Measurements from ENCODE around the gene TANGO2.
"Not testable (repeated sequence)": the region's sequence is repeated elsewhere in the genome, so short reads cannot be mapped to it uniquely, and the experiment has no call there.

Gene TANGO2

DNA sequence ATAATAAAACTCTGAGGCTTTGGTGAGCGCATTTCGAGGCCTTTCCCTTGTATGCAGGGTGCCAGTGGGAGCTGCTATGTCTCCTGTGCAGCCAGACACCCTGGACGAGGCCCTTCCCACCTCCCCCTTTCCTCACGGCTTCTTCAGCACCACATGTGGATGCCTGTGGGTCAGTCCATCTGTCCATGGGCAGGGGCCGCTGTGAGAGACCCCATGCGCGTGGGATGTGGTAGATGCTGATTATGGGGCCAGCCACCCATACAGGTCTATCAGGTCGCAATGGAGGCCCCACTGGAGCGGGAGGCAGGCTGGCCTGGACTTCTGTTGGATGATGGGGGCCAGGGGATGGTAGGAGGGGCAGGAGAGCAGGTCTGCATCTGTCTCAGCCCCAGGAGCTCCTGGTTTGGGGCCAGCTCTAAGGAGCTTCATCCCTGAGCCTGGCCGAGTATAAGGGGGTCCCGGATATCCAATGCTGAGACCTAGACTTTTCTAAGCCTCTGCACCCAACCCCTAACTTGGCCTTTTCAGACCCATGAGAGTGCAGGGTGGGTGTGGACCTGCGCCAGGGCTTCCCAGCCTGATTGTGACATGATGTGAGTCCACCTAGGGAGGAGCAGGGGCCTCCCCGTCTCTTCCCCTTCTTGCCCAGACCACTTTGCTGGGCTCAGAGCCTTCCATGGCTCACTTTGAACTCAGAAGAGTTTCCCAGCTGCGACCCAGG, 45.1 kb downstream of the TANGO2 start:
- no peak for DNase-seq (ENCODE audit: low spot score)

DNA sequence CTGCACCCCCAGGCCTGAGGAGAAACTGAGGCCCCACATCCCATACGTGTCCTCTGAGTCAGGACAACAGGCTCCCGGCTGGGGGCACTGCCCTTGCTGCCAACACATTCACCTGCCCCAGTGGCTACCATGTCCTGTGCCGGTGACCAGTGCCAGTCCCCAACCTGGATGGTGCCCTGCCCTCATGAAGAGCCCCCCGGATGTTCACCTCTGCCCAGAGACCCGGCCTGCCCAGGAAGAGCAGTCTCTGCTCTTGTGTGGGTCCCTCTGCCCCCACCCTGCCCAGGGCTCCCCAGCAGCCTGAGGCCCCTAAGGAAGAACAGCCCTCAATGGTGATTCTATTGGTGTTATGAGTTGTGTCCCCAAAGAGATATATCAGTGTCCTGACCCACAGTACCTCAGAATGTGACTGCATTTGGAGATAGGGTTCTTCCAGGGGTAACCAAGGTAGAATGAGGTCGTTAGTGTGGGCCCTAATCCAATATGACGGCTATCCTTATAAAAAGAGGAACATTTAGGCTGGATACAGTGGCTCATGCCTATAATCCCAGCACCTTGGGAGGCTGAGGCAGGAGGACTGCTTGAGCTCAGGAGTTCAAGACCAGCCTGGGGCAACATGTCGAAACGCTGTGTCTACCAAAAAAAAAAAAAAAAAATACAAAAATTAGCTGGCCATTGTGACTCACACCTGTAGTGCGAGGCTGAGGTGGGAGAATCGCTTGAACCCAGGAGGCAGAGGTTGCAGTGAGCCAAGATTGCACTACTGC, 45.9 kb downstream of the TANGO2 start:
- in situ Hi-C loops (cut with MboI; ENCODE audit: low sequenced_read_pairs, unreplicated experiment), result no loop called here
- TF ChIP-seq, protein P1, sequence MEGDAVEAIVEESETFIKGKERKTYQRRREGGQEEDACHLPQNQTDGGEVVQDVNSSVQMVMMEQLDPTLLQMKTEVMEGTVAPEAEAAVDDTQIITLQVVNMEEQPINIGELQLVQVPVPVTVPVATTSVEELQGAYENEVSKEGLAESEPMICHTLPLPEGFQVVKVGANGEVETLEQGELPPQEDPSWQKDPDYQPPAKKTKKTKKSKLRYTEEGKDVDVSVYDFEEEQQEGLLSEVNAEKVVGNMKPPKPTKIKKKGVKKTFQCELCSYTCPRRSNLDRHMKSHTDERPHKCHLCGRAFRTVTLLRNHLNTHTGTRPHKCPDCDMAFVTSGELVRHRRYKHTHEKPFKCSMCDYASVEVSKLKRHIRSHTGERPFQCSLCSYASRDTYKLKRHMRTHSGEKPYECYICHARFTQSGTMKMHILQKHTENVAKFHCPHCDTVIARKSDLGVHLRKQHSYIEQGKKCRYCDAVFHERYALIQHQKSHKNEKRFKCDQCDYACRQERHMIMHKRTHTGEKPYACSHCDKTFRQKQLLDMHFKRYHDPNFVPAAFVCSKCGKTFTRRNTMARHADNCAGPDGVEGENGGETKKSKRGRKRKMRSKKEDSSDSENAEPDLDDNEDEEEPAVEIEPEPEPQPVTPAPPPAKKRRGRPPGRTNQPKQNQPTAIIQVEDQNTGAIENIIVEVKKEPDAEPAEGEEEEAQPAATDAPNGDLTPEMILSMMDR (IDR thresholded peaks at IDR 0.05; ENCODE audit: borderline replicate concordance, control extremely low read depth, extremely low read depth, insufficient read depth, missing control alignments), result no peak
- no peak for DNase-seq (ENCODE audit: low spot score)

More for the DNA sequence above, 45.1 kb downstream of the TANGO2 start:
- in situ Hi-C loops (cut with MboI; ENCODE audit: low sequenced_read_pairs, unreplicated experiment), result no loop called here
- TF ChIP-seq, protein P1 (IDR thresholded peaks at IDR 0.05; ENCODE audit: borderline replicate concordance, control extremely low read depth, extremely low read depth, insufficient read depth, missing control alignments), result no peak

DNA sequence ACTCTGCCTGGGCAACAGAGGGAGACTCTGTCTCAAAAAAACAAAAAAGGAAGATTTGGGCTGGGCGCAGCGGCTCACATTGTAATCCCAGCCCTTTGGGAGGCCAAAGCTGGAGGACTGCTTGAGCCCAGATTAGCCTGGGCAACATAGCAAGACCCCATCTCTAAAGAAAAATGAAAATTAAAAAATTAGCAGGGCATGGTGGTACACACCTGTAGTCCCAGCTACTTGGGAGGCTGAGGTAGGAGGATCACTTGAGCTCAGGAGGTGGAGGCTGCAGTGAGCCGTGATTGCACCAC, 46.4 kb downstream of the TANGO2 start:
- DNase-seq (ENCODE audit: low spot score); in situ Hi-C loops (cut with MboI; ENCODE audit: low sequenced_read_pairs, unreplicated experiment): not testable (repeated sequence)

DNA sequence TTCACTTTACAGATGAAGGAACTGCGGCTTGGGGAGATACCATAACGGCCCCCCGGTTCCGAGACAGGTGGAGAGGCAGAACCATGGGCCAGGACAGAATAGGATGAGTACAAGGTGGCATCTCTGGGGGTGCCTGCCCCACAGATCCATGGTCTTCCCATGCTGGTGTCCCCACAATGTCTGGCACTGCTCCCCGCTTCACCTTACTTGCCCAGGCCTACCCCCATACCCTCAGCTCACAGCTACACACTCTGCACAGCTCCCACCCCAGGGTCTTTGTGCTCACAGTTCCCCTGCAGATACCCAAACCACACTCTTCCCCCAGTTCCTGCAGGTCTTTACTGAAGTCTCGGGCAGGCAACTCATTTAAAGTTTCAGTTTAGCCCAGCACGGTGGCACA, 47.7 kb downstream of the TANGO2 start:
- DNase-seq (ENCODE audit: low spot score), result no peak
- in situ Hi-C loops (cut with MboI; ENCODE audit: low sequenced_read_pairs, unreplicated experiment), result no loop called here
- TF ChIP-seq, protein P1 (IDR thresholded peaks at IDR 0.05; ENCODE audit: borderline replicate concordance, control extremely low read depth, extremely low read depth, insufficient read depth, missing control alignments), result no peak

DNA sequence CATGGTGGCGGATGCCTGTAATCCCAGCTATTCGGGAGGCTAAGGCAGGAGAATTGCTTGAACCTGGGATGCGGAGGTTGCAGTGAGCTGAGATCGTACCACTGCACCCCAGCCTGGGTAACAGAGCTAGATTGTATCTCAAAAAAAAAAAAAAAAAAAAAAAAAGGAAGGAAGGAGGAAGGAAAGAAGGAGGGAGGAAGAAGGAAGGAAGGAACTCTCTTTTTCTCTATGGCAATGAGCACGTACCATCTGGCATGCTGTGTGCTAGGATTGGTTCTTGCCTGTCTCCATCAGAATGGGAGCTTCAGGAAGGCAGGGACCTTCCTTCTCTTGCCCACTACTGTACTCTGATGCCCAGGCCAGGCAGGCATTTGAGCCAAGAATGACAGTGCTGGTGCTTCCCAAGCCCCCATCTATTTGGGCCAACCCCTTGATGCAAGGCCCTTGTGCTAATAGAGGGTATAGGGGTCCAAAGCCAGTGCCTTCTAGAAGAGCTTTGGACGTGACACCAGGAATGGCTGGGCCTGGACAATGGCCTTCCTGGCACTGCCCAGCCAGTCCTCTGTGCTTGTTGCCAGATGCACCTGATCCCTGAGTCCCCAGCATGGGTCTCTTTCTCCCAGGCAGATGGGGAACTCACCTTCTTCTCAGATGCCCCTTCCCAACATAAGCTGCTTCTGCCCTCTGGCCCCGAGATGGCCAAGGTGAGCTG, 48.6 kb downstream of the TANGO2 start:
- in situ Hi-C loops (cut with MboI; ENCODE audit: low sequenced_read_pairs, unreplicated experiment), result no loop called here
- no peak for DNase-seq (ENCODE audit: low spot score)
- TF ChIP-seq, protein P1 (IDR thresholded peaks at IDR 0.05; ENCODE audit: borderline replicate concordance, control extremely low read depth, extremely low read depth, insufficient read depth, missing control alignments), result no peak

DNA sequence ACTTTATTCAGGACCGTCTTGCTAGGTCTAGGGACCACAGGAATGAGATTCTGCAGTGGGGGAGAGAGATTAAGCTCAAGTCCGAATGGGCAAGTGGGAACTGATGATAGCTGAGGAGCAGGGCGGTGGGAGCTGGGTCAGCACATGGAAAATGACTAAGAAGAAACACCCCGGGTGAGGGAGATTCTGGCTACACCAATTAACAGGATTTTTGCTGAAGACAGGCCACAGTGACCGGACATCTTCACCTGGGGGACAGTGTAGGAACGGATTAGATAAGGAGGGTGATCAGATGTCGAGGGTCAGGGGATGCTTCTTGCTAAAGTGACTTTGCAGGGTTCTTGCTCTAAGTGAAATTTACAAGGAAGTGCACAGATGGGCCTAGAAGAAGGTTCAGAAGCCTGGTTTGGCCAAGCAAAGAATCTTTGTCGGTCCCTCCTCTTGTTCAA, 50.6 kb downstream of the TANGO2 start:
- DNase-seq (ENCODE audit: low spot score), result no peak
- TF ChIP-seq, protein P1 (IDR thresholded peaks at IDR 0.05; ENCODE audit: borderline replicate concordance, control extremely low read depth, extremely low read depth, insufficient read depth, missing control alignments), result no peak
- in situ Hi-C loops (cut with MboI; ENCODE audit: low sequenced_read_pairs, unreplicated experiment), result no loop called here
